SH-SY5Y (cell line): ENCODE measurements around the gene MCRIP2.

Experiments
- GATA2 ChIP-seq: IDR thresholded peaks from 2 replicates; pipeline ENCODE4 v1.6.1; 2011; ENCODE audit warnings: mild to moderate bottlenecking, low read depth, low read length
- GATA3 ChIP-seq: IDR thresholded peaks from 2 replicates; pipeline ENCODE4 v1.6.1; 2011; ENCODE audit warnings: low read depth, mild to moderate bottlenecking, low read length, moderate library complexity

GRCh38 chr16:646679-647172 is 5.1 kb downstream of the MCRIP2 start:
- TF ChIP-seq GATA2, result no peak
- no peak for TF ChIP-seq GATA3
